ENCODE results near the gene CLDN25.

GRCh38 chr11:113817162-113817561 is 37.6 kb downstream of the CLDN25 start:
- no peak for TF ChIP-seq CTCF (IDR thresholded peaks at IDR 0.05)
- TF ChIP-seq POLR2AphosphoS5 (IDR thresholded peaks at IDR 0.05) = no peak
- no peak for TF ChIP-seq POLR2A (IDR thresholded peaks at IDR 0.05)
- TF ChIP-seq EP300 (IDR thresholded peaks at IDR 0.05; ENCODE audit: low read depth) = no peak

Measured in transverse colon (tissue), 4 donors.